ENCODE measurements around the gene GLIPR1. TPM values are rescaled to one million over a fixed set of nuclear protein-coding genes. Genes with fewer than 3 reads are reported as not detected.

Gene GLIPR1
- total RNA-seq, 4 donors from 2014 or later: 1.4 to 47.0 (median 7.2) TPM

DNA sequence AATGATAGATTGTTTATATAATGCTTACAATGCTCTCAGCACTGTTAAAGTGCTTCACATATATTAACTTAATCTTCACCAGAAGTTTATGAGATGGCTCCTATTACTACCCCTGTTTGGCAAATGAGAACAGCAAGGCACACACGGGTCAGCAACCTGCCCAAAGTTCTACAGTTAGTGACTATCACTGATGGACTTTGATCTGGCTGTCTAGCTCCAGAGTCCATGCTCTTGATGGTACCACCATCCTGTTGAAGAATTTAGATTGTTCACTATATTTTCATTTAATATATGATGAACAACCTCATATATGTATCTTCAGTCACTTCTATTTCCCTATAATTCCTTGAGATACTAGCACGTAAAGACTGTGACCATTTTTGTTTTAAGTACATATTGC, 10.6 kb downstream of the GLIPR1 start:
- no peaks in the 10 kb centered on the region for H3K27me3 ChIP-seq
- no peak for DNase-seq
- no peaks in the 10 kb centered on the region for H3K9me3 ChIP-seq
- no peak overlapping the region for H3K27ac ChIP-seq
- no peaks in the 10 kb centered on the region for H3K4me1 ChIP-seq
- TF ChIP-seq POLR2A (IDR thresholded peaks at IDR 0.05) (no peak), CTCF (IDR thresholded peaks at IDR 0.05) (no peak)
- H3K4me3 ChIP-seq: no peak overlapping the region
- H3K36me3 ChIP-seq: peaks cover 0 to 8% (median 0%) of the 10 kb centered on the region in 3 donors

DNA sequence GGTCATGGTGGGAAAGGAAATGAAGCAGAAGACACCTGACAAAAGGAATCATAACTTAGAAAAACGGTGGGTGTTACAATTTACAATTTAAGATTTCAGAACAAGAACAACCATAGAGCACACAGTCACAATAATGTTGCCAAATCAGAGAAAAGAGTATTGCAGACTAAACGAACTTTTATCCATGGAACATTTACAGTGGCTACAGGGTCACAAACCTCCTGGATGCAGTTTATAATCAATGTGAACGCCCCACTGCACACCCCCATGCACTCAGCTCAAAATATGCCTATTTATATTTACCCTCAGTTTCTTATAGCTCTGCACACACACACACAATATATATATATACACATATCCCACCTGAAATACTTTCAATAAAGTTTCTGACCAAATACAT, 22.9 kb downstream of the GLIPR1 start:
- Histone ChIP-seq H3K27me3 (no peaks in the 10 kb centered on the region), H3K9me3 (no peaks in the 10 kb centered on the region), H3K27ac (no peak overlapping the region), H3K4me1 (no peaks in the 10 kb centered on the region), H3K4me3 (no peak overlapping the region), H3K36me3 (peaks cover 0 to 72% (median 0%) of the 10 kb centered on the region in 3 donors)
- TF ChIP-seq CTCF (IDR thresholded peaks at IDR 0.05) (no peak), POLR2A (IDR thresholded peaks at IDR 0.05) (no peak)
- DNase-seq: no peak

DNA sequence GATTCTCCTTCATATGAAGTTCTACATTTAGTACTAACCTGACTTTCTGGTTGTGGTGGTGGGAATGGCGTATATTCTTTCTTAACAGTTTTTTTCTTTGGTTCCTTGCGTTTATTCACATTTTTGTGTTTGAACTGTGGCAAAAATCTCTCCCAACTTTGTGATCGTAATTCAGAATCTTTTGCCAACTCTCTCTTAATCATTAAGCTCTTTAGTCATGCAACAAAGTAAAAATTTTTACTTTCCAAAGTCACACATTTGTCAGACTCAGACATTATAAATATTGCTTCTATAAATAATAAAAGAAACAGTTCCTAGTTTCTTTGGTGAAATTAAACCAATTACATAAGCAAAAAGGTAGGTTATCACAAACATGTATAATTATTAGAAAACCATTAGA, 23.3 kb downstream of the GLIPR1 start:
- no peak overlapping the region for H3K27ac ChIP-seq
- peaks cover 0 to 68% (median 0%) of the 10 kb centered on the region in 3 donors for H3K36me3 ChIP-seq
- H3K27me3 ChIP-seq: no peaks in the 10 kb centered on the region
- H3K9me3 ChIP-seq: no peaks in the 10 kb centered on the region
- no peak for DNase-seq
- no peaks in the 10 kb centered on the region for H3K4me1 ChIP-seq
- H3K4me3 ChIP-seq: no peak overlapping the region
- TF ChIP-seq POLR2A (IDR thresholded peaks at IDR 0.05) (no peak), CTCF (IDR thresholded peaks at IDR 0.05) (no peak)

DNA sequence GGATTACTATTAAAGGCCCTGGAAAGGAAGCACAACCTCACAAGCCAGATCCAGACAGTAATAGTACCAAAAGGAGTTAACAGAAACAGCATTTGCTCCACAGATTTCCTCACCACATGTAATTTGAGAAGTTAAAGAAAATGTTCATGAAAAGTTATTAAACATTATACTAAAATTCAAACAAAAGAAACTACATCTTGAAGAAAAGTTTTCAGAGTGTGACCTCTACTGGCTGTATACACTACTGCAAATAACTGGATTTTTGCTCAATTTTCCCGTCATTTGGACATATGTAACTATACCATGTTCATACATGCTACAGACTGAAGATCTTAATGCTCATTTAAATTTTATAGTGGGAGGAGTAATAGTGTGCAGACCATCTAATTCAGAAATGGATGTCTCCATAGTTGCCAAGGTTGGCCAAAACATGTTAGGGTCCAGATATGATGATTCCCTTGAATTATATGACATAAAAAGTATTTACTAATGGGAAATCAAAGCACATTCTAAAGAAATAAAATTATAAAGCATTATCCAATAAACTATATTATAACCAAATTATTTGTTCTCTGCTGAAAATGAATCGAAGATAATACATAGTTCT, 25.3 kb downstream of the GLIPR1 start:
- DNase-seq: no peak
- no peak overlapping the region for H3K4me3 ChIP-seq
- TF ChIP-seq POLR2A (IDR thresholded peaks at IDR 0.05) (no peak), CTCF (IDR thresholded peaks at IDR 0.05) (peak; percentile 38 to 58 (median 48))
- no peaks in the 10 kb centered on the region for H3K9me3 ChIP-seq
- H3K36me3 ChIP-seq: peaks cover 0 to 50% (median 0%) of the 10 kb centered on the region in 3 donors
- no peaks in the 10 kb centered on the region for H3K27me3 ChIP-seq
- H3K27ac ChIP-seq: no peak overlapping the region
- peaks cover 0 to 15% (median 4%) of the 10 kb centered on the region in 4 donors for H3K4me1 ChIP-seq

- no peak for TF ChIP-seq POLR2A (IDR thresholded peaks at IDR 0.05)
- TF ChIP-seq CTCF (IDR thresholded peaks at IDR 0.05): no peak
- no peak for DNase-seq
- Histone ChIP-seq H3K4me1 (peaks cover 0 to 15% (median 5%) of the 10 kb centered on the region in 4 donors), H3K9me3 (no peaks in the 10 kb centered on the region), H3K27me3 (no peaks in the 10 kb centered on the region), H3K4me3 (no peak overlapping the region), H3K27ac (no peak overlapping the region), H3K36me3 (peaks cover 0 to 38% (median 0%) of the 10 kb centered on the region in 3 donors)
Observed at GRCh38 chr12:75507086-75507485, 26.5 kb downstream of the GLIPR1 start.
